HepG2 (cell line): ENCODE results near the gene GUK1. TPM values are rescaled to one million over a fixed set of nuclear protein-coding genes. Genes with fewer than 3 reads are reported as not detected.

Experiments used
- FOXA3 ChIP-seq: IDR thresholded peaks from 2 replicates; pipeline ENCODE4 v1.6.1; 2016; ENCODE audit warnings: missing genetic modification reagents, missing compliant biosample characterization
- FOXC1 ChIP-seq: sonication (generic); formaldehyde crosslinking; IDR thresholded peaks from 2 replicates; pipeline ENCODE4 v1.8.0; 2022; ENCODE audit warnings: mild to moderate bottlenecking, missing genetic modification reagents, borderline replicate concordance
- KLF16 ChIP-seq, 2 experiments: sonication (generic) in 1 of 2; formaldehyde crosslinking in 1 of 2; IDR thresholded peaks; 2 replicates each; pipeline versions ENCODE4 v1.6.1 to v1.8.0; 2016 to 2023; ENCODE audit warnings: missing genetic modification reagents in 2 of 2, missing compliant biosample characterization in 1 of 2
- NCOA2 ChIP-seq: sonication (generic); formaldehyde crosslinking; IDR thresholded peaks from 2 replicates; pipeline ENCODE4 v1.8.0; 2022; ENCODE audit warnings: inconsistent platforms
- NFIC ChIP-seq: IDR thresholded peaks from 2 replicates; pipeline ENCODE4 v1.6.1; 2012; ENCODE audit warnings: mild to moderate bottlenecking, low read length, inconsistent platforms
- RFXANK ChIP-seq: IDR thresholded peaks from 2 replicates; pipeline ENCODE4 v1.6.1; 2016
- STAG1 ChIP-seq: sonication (generic); formaldehyde crosslinking; IDR thresholded peaks from 2 replicates; pipeline ENCODE4 v1.4.0; 2020; ENCODE audit warnings: missing genetic modification reagents
- TEAD2 ChIP-seq: sonication (generic); formaldehyde crosslinking; IDR thresholded peaks from 2 replicates; pipeline ENCODE4 v1.9.0; 2021; ENCODE audit warnings: missing genetic modification reagents
- TEAD3 ChIP-seq: optimal IDR thresholded peaks from 2 replicates; pipeline ENCODE3; 2016; ENCODE audit warnings: borderline replicate concordance
- TRAFD1 ChIP-seq: sonication (generic); formaldehyde crosslinking; IDR thresholded peaks from 2 replicates; pipeline ENCODE4 v1.5.1; 2020; ENCODE audit warnings: missing genetic modification reagents, mild to moderate bottlenecking, borderline replicate concordance
- ZNF460 ChIP-seq: sonication (generic); formaldehyde crosslinking; IDR thresholded peaks from 2 replicates; pipeline ENCODE4 v1.5.1; 2020; ENCODE audit warnings: missing genetic modification reagents, mild to moderate bottlenecking, borderline replicate concordance
- ZNF687 ChIP-seq: sonication (generic); formaldehyde crosslinking; IDR thresholded peaks from 2 replicates; pipeline ENCODE4 v1.5.1; 2020; ENCODE audit warnings: mild to moderate bottlenecking, missing genetic modification reagents, moderate library complexity
- ZNF816 ChIP-seq: sonication (generic); formaldehyde crosslinking; IDR thresholded peaks from 2 replicates; pipeline ENCODE4 v1.8.0; 2022; ENCODE audit warnings: missing genetic modification reagents, mild to moderate bottlenecking, borderline replicate concordance
- ZNF883 ChIP-seq: sonication (generic); formaldehyde crosslinking; IDR thresholded peaks from 2 replicates; pipeline ENCODE4 v1.5.1; 2020; ENCODE audit warnings: mild to moderate bottlenecking, missing genetic modification reagents; ENCODE audit errors: not compliant biosample characterization
- polyA plus RNA-seq, 8 experiments: library from polyadenylated mRNA; depleted of rRNA in 3 of 8; stranded (reverse) in 7 of 8; unstranded in 1 of 8; fragments of >200 nt; fragmentation: Illumina TruSeq in 4 of 8; extraction: Trizol in 4 of 8; gene quantifications; 2 replicates each; pipeline versions ENCODE4 v1.2.1 to v1.2.3, GENCODE V29; 2011 to 2016; ENCODE audit warnings: low read depth in 4 of 8, missing spikeins in 1 of 8, mixed read lengths in 1 of 8; ENCODE audit not compliant: insufficient read depth in 1 of 8
- total RNA-seq, 5 experiments: library from RNA; depleted of rRNA; stranded (reverse); fragments of >200 nt; fragmentation: Illumina TruSeq; extraction: Trizol; gene quantifications; 2 replicates each; pipeline ENCODE4 v1.2.3, GENCODE V29; 2016; ENCODE audit warnings: low read depth in 1 of 5
- TF ChIP-seq, protein P1 (sequence below): sonication (generic); formaldehyde crosslinking; IDR thresholded peaks from 2 replicates; pipeline ENCODE4 v1.5.1; 2020; ENCODE audit warnings: missing genetic modification reagents, mild to moderate bottlenecking, borderline replicate concordance
- TF ChIP-seq, protein P2 (sequence below): sonication (generic); formaldehyde crosslinking; IDR thresholded peaks from 2 replicates; pipeline ENCODE4 v1.5.0; 2020; ENCODE audit warnings: mild to moderate bottlenecking, missing genetic modification reagents
- TF ChIP-seq, protein P3 (sequence below): IDR thresholded peaks from 2 replicates; pipeline ENCODE4 v1.6.1; 2016; ENCODE audit warnings: control low read depth

Gene GUK1
- total and polyA plus RNA-seq, 2 of the 13 experiments (the other 11 are each of a cell fraction or from before 2014, with no cell fraction given) = 116 to 154 TPM

DNA sequence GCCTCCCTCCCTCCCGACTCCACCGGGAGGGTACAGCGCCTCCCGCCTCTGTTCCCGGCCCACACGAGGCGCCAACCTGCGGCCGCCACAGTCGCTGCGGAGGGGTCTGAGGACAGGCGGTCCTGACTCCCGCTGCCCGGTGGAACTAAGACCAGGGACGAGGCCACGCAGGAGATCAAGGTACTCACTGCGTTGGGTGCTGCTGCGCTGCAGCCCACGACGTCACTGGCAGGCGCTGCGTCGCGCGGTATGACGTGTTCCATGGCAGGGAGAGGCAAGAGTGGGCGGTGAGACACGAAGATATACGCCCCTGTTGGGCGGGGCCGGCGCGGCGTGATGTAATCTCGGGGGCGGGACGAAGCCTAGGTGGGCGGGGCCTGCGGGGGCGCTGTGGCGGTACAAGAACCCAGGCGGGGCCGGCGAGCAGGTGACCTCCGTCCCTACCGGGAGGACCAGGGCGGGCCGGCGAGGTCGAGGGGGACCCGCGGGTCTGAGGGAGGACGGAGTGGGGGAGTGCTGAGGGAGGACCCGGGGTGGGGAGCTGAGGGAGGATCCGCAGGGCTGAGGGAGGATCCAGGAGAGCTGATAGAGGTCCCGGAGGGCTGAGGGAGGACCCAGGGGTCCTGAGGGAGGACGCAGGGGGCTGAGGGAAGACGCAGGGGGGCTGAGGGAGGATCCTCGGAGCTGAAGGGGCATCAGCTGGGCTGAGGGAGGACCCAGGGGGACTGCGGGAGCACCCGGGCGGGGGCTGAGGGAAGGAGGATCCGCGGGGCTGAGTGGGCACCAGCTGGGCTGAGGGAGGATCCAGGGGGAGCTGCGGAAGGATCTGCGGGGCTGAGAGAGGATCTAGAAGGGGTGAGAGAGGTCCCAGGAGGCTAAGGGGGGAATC, 30.8 kb upstream of the GUK1 start, which contains the start of gene MRPL55 (continued):
- TF ChIP-seq, protein P1, sequence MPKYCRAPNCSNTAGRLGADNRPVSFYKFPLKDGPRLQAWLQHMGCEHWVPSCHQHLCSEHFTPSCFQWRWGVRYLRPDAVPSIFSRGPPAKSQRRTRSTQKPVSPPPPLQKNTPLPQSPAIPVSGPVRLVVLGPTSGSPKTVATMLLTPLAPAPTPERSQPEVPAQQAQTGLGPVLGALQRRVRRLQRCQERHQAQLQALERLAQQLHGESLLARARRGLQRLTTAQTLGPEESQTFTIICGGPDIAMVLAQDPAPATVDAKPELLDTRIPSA (CRISPR knock-in tag) = no peak
- TF ChIP-seq, protein P2, sequence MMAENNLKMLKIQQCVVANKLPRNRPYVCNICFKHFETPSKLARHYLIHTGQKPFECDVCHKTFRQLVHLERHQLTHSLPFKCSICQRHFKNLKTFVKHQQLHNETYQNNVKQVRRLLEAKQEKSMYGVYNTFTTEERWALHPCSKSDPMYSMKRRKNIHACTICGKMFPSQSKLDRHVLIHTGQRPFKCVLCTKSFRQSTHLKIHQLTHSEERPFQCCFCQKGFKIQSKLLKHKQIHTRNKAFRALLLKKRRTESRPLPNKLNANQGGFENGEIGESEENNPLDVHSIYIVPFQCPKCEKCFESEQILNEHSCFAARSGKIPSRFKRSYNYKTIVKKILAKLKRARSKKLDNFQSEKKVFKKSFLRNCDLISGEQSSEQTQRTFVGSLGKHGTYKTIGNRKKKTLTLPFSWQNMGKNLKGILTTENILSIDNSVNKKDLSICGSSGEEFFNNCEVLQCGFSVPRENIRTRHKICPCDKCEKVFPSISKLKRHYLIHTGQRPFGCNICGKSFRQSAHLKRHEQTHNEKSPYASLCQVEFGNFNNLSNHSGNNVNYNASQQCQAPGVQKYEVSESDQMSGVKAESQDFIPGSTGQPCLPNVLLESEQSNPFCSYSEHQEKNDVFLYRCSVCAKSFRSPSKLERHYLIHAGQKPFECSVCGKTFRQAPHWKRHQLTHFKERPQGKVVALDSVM = peak; percentile 39; the same call in 1 of the 2 replicates
- TF ChIP-seq ZNF816 = peak; percentile 94
- no peak for TF ChIP-seq TEAD2 (CRISPR knock-in tag)
- TF ChIP-seq STAG1 (CRISPR knock-in tag) = no peak
- TF ChIP-seq, protein P3, sequence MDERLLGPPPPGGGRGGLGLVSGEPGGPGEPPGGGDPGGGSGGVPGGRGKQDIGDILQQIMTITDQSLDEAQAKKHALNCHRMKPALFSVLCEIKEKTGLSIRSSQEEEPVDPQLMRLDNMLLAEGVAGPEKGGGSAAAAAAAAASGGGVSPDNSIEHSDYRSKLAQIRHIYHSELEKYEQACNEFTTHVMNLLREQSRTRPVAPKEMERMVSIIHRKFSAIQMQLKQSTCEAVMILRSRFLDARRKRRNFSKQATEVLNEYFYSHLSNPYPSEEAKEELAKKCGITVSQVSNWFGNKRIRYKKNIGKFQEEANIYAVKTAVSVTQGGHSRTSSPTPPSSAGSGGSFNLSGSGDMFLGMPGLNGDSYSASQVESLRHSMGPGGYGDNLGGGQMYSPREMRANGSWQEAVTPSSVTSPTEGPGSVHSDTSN (CRISPR knock-in tag) = no peak
- TF ChIP-seq ZNF460 (CRISPR knock-in tag) = peak; percentile 57; the same call in 1 of the 2 replicates
- TF ChIP-seq FOXA3 = peak; percentile 56
- TF ChIP-seq KLF16 (CRISPR knock-in tag; IDR thresholded peaks at IDR 0.05) = peak in 1 of 2 experiments; percentile 89; a peak in 2 of 4 replicates
- TF ChIP-seq FOXC1 (CRISPR knock-in tag) = peak; percentile 92
- peak; percentile 89 for TF ChIP-seq ZNF687 (CRISPR knock-in tag)
- peak; percentile 28; the same call in 1 of the 2 replicates for TF ChIP-seq NCOA2 (CRISPR knock-in tag)
- peak; percentile 56; the same call in 1 of the 2 replicates for TF ChIP-seq TRAFD1 (CRISPR knock-in tag)
- TF ChIP-seq TEAD3 = peak; percentile 87
- no peak for TF ChIP-seq RFXANK (CRISPR knock-in tag)
- TF ChIP-seq ZNF883 (CRISPR knock-in tag) = peak; percentile 94
- TF ChIP-seq NFIC = no peak
